Upper lobe of left lung (tissue), 4 donors: ENCODE measurements around the gene ITGA2.

ENCODE experiments used
- POLR2A ChIP-seq, 4 donors: fragments of 450-650 bp; IDR thresholded peaks; one replicate each; pipeline ENCODE4 v1.5.1; 2016 to 2017; ENCODE audit warnings: antibody characterized with exemption in 4 of 4, mild to moderate bottlenecking in 2 of 4
- TF ChIP-seq, protein P1 (sequence below), 6 experiments: fragments of 450-650 bp in 4 of 6; fragments of 200-600 bp in 2 of 6; sonication (generic) in 2 of 6; IDR thresholded peaks; one replicate each; pipeline ENCODE4 v1.5.1; 2016 to 2019; ENCODE audit warnings: antibody characterized with exemption in 6 of 6

DNA sequence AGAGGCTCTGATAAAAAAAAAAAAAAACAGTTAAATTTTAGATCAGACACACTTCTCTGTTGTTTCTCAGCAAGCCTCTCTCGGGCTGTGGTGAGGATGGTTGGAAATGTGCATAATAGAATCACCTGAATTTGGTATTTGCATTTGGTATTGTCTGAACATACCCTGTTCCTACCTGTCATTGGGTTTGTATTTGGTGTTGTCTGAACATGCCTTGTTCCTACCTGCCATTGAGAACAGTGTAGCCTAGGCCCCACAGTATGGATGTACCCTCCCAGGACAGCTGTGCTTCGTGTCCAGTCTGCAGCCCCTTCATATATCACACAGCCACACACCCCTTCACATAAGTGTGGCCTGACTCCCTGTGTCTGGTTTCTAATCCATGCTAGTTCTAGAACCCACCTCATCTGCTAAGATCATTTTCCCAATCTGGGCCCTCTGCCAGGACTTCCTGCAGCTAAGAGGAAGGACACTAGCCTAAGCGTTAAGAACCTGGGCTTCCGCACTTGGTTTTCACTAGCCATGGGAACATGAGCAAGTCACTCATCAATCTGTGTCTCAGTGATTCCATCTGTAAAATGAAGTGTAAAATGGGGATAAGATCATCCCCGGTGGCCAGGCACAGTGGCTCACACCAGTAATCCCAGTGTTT is 49.2 kb downstream of the ITGA2 start:
- TF ChIP-seq POLR2A (IDR thresholded peaks at IDR 0.05) = no peak
- TF ChIP-seq, protein P1, sequence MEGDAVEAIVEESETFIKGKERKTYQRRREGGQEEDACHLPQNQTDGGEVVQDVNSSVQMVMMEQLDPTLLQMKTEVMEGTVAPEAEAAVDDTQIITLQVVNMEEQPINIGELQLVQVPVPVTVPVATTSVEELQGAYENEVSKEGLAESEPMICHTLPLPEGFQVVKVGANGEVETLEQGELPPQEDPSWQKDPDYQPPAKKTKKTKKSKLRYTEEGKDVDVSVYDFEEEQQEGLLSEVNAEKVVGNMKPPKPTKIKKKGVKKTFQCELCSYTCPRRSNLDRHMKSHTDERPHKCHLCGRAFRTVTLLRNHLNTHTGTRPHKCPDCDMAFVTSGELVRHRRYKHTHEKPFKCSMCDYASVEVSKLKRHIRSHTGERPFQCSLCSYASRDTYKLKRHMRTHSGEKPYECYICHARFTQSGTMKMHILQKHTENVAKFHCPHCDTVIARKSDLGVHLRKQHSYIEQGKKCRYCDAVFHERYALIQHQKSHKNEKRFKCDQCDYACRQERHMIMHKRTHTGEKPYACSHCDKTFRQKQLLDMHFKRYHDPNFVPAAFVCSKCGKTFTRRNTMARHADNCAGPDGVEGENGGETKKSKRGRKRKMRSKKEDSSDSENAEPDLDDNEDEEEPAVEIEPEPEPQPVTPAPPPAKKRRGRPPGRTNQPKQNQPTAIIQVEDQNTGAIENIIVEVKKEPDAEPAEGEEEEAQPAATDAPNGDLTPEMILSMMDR (IDR thresholded peaks at IDR 0.05) = no peak
